ENCODE data around the gene MARCHF10. TPM values are rescaled to one million over a fixed set of nuclear protein-coding genes. Genes with fewer than 3 reads are reported as not detected.

MARCHF10 gene
- total RNA-seq, 1 donor from 2014 or later: 5.1 TPM

DNA sequence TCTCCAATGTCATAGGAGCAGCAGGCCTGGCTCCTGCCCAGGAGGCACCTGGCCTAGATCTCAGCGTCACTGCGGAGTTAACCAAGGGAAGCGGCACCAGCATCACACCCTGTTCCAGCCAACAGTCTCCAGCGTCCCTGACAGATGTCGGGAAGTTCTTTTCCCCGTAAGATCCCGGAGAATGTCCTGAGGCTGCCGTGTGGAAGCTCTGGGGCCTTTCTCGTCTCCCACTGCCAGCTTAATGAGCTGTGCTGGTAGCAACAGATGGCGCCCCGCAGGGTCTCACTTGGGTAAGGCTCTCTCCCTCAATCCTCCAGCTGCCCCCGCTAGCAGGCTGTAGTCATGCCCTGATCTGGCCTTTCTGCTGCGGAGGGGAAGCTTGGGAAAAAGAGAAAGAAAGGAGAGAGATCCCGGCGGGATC lies 57.5 kb downstream of the MARCHF10 start:
- Histone ChIP-seq H3K9me3 (no peaks in the 10 kb centered on the region), H3K36me3 (no peaks in the 10 kb centered on the region), H3K4me1 (peaks cover 4% of the 10 kb centered on the region), H3K4me3 (no peak overlapping the region), H3K27ac (no peak overlapping the region), H3K27me3 (ENCODE audit: low read depth) (no peaks in the 10 kb centered on the region)
- ATAC-seq: no peak
- intact Hi-C loops (cut with DNase I): no loop called here
- DNase-seq: no peak
- TF ChIP-seq, protein P1, sequence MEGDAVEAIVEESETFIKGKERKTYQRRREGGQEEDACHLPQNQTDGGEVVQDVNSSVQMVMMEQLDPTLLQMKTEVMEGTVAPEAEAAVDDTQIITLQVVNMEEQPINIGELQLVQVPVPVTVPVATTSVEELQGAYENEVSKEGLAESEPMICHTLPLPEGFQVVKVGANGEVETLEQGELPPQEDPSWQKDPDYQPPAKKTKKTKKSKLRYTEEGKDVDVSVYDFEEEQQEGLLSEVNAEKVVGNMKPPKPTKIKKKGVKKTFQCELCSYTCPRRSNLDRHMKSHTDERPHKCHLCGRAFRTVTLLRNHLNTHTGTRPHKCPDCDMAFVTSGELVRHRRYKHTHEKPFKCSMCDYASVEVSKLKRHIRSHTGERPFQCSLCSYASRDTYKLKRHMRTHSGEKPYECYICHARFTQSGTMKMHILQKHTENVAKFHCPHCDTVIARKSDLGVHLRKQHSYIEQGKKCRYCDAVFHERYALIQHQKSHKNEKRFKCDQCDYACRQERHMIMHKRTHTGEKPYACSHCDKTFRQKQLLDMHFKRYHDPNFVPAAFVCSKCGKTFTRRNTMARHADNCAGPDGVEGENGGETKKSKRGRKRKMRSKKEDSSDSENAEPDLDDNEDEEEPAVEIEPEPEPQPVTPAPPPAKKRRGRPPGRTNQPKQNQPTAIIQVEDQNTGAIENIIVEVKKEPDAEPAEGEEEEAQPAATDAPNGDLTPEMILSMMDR (IDR thresholded peaks at IDR 0.05): no peak

DNA sequence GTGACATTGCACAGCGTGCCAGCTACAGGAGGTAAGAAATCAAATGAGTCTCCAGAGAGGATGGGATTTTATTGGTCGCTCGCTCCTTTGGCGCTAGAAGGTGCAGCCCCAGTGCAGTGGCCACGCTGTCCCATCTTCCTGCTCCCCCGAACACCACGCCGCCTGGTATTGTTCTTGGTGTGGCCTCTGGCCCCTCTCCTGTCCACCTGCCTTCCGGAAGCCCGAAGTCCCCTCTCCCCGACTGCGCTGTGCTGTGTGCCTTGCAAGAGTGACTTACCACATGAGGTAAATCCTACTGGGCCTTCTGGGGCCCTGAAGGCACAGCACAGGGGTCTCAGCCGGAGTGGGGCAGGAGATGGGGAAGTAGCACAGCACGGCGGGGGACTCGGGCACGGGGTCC lies 58.2 kb downstream of the MARCHF10 start:
- no peaks in the 10 kb centered on the region for H3K9me3 ChIP-seq
- no peak overlapping the region for H3K4me3 ChIP-seq
- intact Hi-C loops (cut with DNase I): no loop called here
- no peaks in the 10 kb centered on the region for H3K4me1 ChIP-seq
- no peaks in the 10 kb centered on the region for H3K27me3 ChIP-seq (ENCODE audit: low read depth)
- no peak for DNase-seq
- TF ChIP-seq, protein P1 (IDR thresholded peaks at IDR 0.05): no peak
- H3K27ac ChIP-seq: no peak overlapping the region
- no peak for ATAC-seq
- H3K36me3 ChIP-seq: no peaks in the 10 kb centered on the region

DNA sequence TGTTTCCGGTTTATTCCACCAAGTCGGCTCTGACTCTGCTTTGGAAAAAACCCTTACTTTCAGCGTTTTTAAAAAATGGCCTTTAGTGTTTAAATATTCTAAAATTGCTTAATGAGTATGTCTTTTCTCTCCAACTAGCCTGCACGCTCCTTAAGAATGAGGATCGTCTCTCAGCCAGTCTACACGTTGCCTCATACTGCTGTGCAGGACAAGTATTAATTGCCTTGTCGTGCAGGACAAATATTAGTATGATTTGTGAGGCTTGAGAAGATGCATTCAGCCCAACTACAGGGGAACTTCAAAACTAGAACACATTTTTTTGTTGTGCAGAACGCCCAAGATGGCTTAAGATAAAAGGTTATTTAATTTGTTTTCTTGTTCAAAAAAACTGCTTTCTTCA lies 61.2 kb downstream of the MARCHF10 start:
- Histone ChIP-seq H3K36me3 (no peaks in the 10 kb centered on the region), H3K4me1 (no peaks in the 10 kb centered on the region), H3K27ac (no peak overlapping the region), H3K9me3 (no peaks in the 10 kb centered on the region), H3K4me3 (no peak overlapping the region), H3K27me3 (ENCODE audit: low read depth) (no peaks in the 10 kb centered on the region)
- no peak for DNase-seq
- TF ChIP-seq, protein P1 (IDR thresholded peaks at IDR 0.05): no peak
- ATAC-seq: peak in 1 of 2 donors; percentile 39
- intact Hi-C loops (cut with DNase I): no loop called here

DNA sequence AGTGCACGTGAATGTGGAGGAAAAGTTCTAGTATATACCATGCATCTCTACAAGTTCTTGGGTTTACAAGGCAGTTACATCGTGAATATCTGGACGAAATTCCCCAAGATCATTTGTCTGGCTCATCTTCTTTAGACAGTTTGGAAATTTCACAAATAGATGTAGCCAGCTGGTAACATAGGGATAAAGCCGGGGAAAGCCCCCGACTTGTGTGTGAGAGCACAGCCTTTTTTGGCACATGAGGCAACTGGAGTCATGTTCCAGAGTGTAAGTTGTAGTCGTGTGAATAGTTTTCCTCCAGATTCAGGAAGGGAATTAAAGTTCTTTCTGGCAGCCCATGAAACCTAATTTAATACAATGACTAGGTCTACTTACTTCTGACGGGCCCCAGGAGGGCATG lies 62.3 kb downstream of the MARCHF10 start:
- H3K27me3 ChIP-seq (ENCODE audit: low read depth): no peaks in the 10 kb centered on the region
- no peaks in the 10 kb centered on the region for H3K9me3 ChIP-seq
- TF ChIP-seq, protein P1 (IDR thresholded peaks at IDR 0.05): no peak
- H3K36me3 ChIP-seq: no peaks in the 10 kb centered on the region
- H3K4me3 ChIP-seq: no peak overlapping the region
- intact Hi-C loops (cut with DNase I): no loop called here
- H3K27ac ChIP-seq: no peak overlapping the region
- ATAC-seq (no peak), DNase-seq (no peak)
- H3K4me1 ChIP-seq: no peaks in the 10 kb centered on the region

DNA sequence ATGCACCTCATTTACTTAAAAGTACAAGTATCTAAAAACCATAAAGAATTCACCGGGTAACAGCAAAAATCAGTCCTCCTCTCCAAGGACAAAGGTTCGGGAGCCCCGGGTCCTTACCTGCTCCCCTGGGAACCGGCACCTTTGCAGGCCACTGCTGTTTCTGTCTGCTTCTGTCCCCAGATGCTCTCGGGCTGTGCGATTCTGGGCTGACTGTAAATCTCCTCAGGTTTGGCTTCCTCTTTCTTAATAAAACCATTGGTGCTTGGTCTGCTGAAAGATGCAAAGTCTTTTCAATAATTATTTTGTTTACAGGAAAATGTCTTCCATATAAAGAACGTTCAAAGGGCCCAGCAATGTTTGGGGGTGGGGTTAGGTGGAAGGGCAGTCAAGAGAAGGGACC lies 63.9 kb downstream of the MARCHF10 start:
- TF ChIP-seq, protein P1 (IDR thresholded peaks at IDR 0.05): no peak
- intact Hi-C loops (cut with DNase I): no loop called here
- Histone ChIP-seq H3K27ac (no peak overlapping the region), H3K4me3 (no peak overlapping the region), H3K9me3 (no peaks in the 10 kb centered on the region), H3K4me1 (no peaks in the 10 kb centered on the region), H3K36me3 (no peaks in the 10 kb centered on the region), H3K27me3 (ENCODE audit: low read depth) (no peaks in the 10 kb centered on the region)
- DNase-seq (no peak), ATAC-seq (no peak)

DNA sequence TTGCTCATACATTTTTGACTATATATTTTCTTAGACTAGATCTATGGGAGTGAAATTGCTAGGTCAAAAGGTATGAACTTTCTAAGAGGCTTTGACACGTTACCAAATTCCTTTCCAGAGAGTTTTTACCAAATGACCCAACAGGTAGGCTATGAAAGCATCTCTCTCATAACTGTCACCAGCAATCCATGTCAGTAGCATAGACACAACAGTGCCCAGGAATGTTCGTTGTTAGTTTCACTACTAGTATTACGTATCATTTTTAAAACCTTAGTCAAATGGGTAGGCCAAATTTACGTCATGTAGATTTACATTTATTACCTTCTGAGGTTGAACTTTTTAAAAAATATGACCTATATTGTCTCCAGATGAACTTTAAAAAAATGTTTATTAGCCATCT lies 66.8 kb downstream of the MARCHF10 start:
- no peak overlapping the region for H3K27ac ChIP-seq
- no peaks in the 10 kb centered on the region for H3K9me3 ChIP-seq
- no peaks in the 10 kb centered on the region for H3K27me3 ChIP-seq (ENCODE audit: low read depth)
- TF ChIP-seq, protein P1 (IDR thresholded peaks at IDR 0.05): no peak
- no peak overlapping the region for H3K4me3 ChIP-seq
- no peak for ATAC-seq
- H3K4me1 ChIP-seq: no peaks in the 10 kb centered on the region
- DNase-seq: no peak
- intact Hi-C loops (cut with DNase I): no loop called here
- H3K36me3 ChIP-seq: no peaks in the 10 kb centered on the region
